Colon (tissue), 2 donors: ENCODE measurements around the gene FOXO1.

Experiments
- FAIRE-seq: peaks from 2 replicates; lab custom pipeline; 2012; peaks lifted over from hg19 to GRCh38; lab: Jason Lieb, UNC
- donor health status: control.
- donor health status: control.

The FOXO1 gene

GRCh38 chr13:40578055-40578454, 88.4 kb downstream of the FOXO1 start:
- no peak for FAIRE-seq

GRCh38 chr13:40576369-40576768, 90.1 kb downstream of the FOXO1 start:
- FAIRE-seq: no peak

GRCh38 chr13:40572961-40573360, 93.5 kb downstream of the FOXO1 start:
- no peak for FAIRE-seq

DNA sequence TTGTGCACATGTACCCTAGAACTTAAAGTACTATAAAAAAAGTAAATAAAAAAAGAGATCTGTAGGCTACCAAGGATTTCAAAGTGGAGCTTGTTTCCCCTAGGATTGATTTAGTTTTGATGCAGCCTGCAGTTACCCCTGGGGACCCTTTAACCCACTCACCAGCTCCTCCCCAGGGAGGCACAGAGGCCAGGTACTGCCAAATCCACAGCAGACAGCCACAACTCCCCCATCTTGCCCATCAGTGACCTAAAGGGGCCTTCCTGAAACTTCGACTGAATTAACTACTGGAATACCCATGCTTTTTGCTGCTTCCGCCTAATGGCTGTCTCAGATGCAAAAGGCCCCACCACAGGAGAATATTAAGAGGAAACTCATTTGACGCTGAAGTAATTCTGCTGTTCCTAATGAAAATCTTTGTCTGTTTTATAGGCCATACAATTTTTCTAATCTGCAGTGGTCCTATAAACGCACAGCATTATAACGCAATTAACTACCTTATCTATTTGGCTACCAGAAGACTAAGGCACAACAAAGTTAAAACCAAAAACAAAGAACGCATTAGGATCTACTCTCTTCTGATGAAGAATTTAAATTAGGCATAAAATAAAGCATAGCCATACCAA, 95.0 kb downstream of the FOXO1 start:
- no peak for FAIRE-seq

GRCh38 chr13:40570930-40571329, 95.5 kb downstream of the FOXO1 start:
- no peak for FAIRE-seq

- FAIRE-seq: no peak
Measured at GRCh38 chr13:40569024-40569350, 97.5 kb downstream of the FOXO1 start.

DNA sequence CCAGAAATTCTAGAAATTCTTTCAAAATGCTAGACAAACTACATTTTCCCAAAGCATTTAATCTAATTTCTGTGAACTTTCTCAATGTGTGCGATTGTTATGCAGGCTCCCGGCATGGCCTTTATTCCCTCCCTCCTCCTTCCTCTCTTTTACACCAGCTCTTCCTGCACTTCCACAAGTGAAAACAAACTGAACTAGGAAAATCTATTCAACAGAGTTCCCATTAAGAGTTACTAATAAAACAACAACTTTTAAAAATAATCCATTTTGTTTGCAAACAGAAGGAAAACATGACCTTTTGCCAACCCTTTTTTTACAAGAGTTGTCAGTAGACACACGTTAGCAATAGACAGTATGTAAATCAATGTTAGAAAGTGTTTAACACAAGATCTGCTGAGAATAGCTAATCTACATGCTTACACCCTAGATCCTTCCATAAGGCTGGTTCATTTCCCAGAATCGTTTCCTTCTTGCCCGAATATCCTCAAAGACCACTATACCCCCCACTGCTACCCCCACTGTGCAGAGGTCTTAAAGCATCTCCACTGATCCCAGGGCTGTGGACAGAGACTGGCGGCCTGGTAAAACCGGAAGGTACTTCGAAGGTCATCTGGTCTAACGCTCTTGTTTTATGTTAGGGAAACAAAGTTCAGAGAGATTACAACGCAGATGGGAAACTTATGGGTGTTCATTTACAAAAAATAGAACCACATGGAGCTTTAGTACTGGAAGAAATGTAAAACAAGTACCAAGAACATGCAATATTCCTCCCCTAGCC, 98.0 kb downstream of the FOXO1 start:
- no peak for FAIRE-seq

DNA sequence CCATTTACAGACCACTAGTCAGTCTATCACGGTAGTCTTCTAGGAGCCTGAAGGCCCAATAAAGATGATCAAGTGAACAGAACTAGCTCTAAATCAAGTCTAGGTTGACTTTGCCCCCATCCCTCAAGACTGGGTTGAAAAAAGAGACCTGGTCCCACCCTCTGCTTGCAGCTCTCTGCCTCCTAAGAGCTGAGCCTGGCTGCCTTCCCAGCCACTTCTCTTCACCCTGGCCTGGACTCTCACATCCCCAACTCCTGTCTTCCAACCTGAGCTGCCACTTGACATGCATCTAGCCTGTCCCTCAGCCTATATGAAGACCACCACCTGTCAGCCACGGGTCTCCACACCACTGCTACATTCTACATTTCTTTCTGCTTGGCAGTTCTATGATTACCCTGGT, 99.6 kb downstream of the FOXO1 start:
- FAIRE-seq: no peak

GRCh38 chr13:40565282-40566148, 100.9 kb downstream of the FOXO1 start:
- no peak for FAIRE-seq

DNA sequence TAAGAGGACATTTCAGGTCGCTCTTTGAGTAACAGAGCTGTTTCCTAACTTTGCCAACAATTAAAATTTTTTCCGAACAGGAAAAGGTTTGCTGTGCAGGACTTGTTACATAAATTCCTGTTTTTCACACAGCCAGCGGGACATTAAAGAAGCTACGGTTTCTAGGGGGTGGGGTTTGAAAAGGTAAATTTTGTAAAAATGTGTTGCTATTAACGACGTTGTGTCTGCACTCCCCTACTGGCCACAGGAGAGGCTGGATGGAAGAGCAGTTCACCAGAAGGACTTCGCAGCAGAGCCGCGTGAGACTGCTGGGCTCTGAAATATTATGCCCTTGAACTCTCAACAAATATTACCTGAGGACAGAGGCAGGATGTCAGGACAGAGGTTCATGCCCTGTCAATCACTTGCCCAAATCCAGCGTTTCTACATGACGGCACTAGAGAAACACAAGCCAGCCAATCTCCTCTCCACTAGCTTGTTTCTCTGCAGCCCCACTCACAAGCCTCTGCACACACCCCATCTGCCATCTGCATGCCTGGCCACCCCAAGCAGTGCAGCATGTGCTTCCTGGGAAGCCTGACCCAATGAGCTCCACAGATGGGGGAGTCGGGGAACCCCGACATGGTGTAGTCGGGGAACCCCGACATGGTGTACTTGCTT, 102.0 kb downstream of the FOXO1 start:
- no peak for FAIRE-seq

DNA sequence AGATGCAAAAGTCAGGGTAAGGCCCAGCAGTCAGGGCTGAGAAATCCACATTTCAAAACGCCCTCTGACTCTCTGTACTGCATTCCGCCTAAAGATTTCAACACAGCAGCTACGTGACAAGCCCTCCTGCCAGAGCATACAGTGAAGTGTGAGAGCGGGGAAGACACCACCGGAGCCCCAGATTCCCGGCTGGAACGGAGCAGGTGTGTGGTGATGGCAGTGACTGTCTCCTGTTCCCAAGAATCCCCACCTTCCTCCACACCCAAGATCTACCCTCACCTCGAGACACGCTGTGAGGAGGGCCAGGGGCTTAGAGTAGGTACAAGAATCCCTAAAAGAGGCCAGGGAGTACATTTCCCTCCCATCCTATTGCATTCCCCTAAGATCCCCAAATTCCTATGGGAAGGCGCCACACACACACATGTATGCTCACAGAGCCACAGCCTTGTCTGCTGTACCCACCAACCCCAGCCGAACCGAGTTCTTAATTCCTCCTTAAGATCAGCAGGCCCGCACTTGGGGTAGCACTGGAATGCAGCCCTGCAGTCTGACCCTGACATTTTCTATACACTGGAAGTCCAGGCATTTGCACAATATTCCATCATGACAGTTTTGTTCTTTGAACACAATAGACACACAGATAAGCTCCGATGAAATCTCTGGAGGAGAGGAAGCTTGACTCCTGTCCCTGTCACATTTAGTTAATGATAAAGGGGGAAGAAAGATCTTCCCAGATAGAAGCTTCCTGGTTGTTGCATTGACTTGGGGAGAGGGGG, 102.9 kb downstream of the FOXO1 start:
- FAIRE-seq: no peak

- no peak for FAIRE-seq
Measured at GRCh38 chr13:40562975-40563349, 103.5 kb downstream of the FOXO1 start.

GRCh38 chr13:40559915-40560314, 106.5 kb downstream of the FOXO1 start:
- FAIRE-seq: no peak

DNA sequence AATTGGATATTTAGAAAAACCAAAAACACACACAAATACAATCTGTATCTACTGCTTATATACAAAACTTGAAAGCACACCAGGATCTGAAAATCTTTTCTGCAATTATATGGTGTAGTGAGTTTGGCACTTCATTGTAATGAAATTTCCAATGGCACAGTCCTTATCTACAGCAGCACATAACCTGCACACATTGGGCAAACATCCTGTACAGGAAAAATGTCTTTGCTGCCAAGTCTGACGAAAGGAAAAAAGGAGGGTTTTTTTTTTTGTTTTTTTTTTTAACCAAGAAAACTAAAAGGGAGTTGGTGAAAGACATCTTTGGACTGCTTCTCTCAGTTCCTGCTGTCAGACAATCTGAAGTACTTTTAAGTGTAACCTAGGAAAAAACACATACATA, 107.8 kb downstream of the FOXO1 start:
- FAIRE-seq: no peak

DNA sequence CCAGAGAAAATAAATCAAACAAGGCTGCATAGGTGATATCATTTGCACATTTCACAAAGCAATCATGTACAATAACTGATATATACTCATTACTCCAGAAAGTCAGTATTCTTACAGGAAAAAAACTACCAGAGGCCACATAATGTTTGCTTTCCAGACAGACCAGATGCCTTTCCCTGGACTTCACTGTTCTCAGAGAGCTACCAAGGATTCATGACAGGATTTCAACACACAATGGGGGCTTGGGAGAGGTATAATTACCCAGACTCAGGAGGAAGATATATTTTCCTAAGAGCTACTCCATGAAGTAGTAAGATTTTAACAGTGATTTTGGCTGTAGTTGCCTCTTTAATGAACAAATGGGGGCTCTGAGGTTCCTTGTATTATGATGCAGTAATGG, 110.0 kb downstream of the FOXO1 start:
- no peak for FAIRE-seq

- no peak for FAIRE-seq
Measured at GRCh38 chr13:40553356-40553755, 113.1 kb downstream of the FOXO1 start.

DNA sequence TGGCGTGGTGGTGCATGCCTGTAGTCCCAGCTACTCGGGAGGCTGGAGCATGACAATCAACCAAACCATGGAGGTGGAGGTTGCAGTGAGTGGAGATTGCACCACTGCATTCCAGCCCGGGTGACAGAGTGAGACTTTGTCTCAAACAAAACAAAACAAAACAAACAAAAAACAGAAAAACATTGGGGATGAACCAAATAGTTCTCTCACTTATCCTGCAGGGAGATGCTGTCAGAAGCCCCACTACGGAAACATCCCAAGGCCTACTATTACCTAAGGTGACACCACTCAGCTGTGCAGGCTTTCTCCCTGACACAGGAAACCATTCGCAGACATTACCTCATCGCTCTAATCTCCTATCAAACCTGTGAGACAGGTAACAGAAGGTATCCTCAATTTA, 113.5 kb downstream of the FOXO1 start:
- no peak for FAIRE-seq

- FAIRE-seq: no peak
Measured at GRCh38 chr13:40550130-40550529, 116.3 kb downstream of the FOXO1 start.

DNA sequence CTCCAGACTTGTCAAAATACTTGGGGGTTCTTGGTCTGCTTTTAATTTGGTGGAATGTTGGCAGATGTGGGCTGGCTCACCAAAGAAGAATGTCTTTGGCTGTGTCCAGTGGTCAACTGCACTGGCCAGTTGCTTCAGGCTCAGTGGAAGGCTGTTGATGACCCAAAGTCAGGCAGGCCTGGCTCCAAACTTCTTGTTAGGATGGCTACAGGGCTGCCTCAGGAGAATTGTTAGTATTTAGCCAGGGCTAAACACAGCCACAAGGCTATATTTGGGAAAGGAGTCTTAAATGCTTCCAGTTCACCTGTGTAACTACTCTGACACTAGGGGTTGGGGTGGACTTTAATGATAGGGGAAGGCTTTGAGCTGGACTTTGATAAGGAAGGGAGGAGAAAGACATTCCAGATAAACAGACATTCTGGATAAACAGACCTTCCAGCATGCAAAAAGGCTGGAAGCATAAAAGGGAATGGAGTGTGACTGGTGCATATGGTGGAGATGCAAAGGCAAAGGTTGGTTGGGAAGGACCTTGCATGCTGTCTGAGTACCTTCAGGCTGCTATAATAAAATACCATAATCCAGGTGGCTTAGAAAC, 116.8 kb downstream of the FOXO1 start:
- FAIRE-seq: no peak

DNA sequence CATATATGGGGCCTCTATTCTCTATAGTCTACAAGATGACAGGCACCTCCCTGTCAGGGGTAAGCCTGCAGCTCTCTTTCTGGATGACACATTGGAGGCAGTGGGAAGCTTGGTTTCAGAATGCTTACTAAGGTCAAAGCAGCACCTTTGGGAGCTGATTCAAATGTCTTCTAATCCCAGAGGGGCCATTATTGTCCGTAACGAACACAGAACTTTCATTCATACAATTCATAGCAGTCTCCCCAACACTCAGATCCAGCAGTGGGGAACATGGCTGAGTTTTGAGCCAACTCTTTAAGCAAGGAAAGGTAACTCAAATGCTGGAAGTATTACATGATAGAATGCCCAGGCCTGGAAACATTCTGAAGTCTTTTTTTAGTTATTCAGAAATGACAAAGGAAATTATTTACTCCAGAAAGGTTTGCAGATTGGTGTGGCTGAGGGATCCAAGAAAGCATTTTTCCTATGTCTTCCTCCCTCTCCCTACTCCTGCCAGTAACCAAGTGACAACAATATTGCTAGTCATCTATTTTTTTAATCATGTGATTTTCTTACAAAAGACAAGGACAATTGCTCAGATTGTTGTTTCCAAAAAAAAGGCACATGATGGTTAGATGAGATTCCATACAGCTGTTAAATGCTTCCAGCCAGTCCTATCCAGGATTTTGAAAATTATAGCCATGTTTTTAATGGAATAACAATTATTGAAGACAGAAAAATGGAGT, 118.7 kb downstream of the FOXO1 start:
- no peak for FAIRE-seq

DNA sequence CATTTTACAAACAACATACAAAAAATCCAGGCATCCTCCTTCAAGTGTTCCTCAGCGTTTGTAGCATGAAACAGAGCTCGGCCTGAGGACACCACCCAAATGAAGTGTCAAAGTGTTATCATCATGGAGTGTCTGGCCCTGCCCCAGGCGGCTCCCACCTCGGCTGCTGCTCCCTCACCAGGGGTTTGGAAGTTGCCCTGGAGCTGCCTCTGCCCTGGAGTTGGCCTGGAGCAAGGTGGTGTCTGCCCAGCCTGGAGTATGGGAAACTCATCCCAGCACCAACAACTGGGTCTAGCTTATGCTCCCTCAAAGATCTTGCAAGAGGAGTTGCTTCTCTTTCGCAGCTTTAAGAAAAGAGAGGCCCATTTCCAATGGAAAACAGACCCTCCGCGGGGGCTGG, 120.4 kb downstream of the FOXO1 start:
- FAIRE-seq: no peak
